DOHH2 (cell line): ENCODE measurements around the gene TNFSF4.

Source experiments
- H3F3A ChIP-seq: fragments of 200-600 bp; sonication (generic), shearing (Covaris generic); 2 replicates; pipeline ENCODE4 v1.6.0; 2016; ENCODE audit warnings: antibody characterized with exemption, mild to moderate bottlenecking; ENCODE audit not compliant: control insufficient read depth, insufficient read depth
- H3K27ac ChIP-seq: fragments of 200-600 bp; sonication (generic); 2 replicates; pipeline ENCODE4 v1.5.1; 2014; ENCODE audit warnings: low read depth, mild to moderate bottlenecking, low read length, moderate library complexity
- H3K27me3 ChIP-seq: fragments of 200-600 bp; sonication (generic); 2 replicates; pipeline ENCODE4 v1.6.1; 2014; ENCODE audit warnings: mild to moderate bottlenecking, low read length, mixed read lengths; ENCODE audit not compliant: control insufficient read depth
- H3K36me3 ChIP-seq: fragments of 200-600 bp; sonication (generic); 2 replicates; pipeline ENCODE4 v1.6.1; 2014; ENCODE audit warnings: mild to moderate bottlenecking, low read length, moderate library complexity, mixed read lengths; ENCODE audit not compliant: control insufficient read depth
- H3K4me1 ChIP-seq: fragments of 200-600 bp; sonication (generic); 2 replicates; pipeline ENCODE4 v1.6.1; 2014; ENCODE audit warnings: mild to moderate bottlenecking, low read length, mixed read lengths; ENCODE audit not compliant: control insufficient read depth
- H3K4me2 ChIP-seq: fragments of 200-600 bp; sonication (generic); 2 replicates; pipeline ENCODE4 v1.6.0; 2014; ENCODE audit warnings: mild to moderate bottlenecking, low read length, moderate library complexity
- H3K4me3 ChIP-seq: fragments of 200-600 bp; sonication (generic); 2 replicates; pipeline ENCODE4 v1.5.1; 2014; ENCODE audit warnings: mild to moderate bottlenecking, low read length, mixed read lengths
- H3K79me2 ChIP-seq: fragments of 200-600 bp; sonication (generic); 2 replicates; pipeline ENCODE4 v1.6.1; 2014; ENCODE audit warnings: mild to moderate bottlenecking, low read length, mixed read lengths; ENCODE audit not compliant: control insufficient read depth
- H3K9me2 ChIP-seq: fragments of 200-600 bp; sonication (generic); replicated peaks from 2 replicates; pipeline ENCODE4 v1.6.1; 2014; ENCODE audit warnings: mild to moderate bottlenecking, low read length, mixed read lengths; ENCODE audit not compliant: control insufficient read depth
- H3K9me3 ChIP-seq: fragments of 200-600 bp; sonication (generic); 2 replicates; pipeline ENCODE4 v1.6.1; 2014; ENCODE audit warnings: antibody characterized with exemption, low read length, mixed read lengths; ENCODE audit not compliant: control insufficient read depth, insufficient read depth
- H4K20me1 ChIP-seq: fragments of 200-600 bp; sonication (generic); 2 replicates; pipeline ENCODE4 v1.6.0; 2014; ENCODE audit warnings: low read depth, mild to moderate bottlenecking, antibody characterized with exemption, low read length, moderate library complexity; ENCODE audit not compliant: control insufficient read depth, insufficient read depth
- CTCF ChIP-seq: fragments of 200-600 bp; sonication (generic); IDR thresholded peaks from one replicate; pipeline ENCODE4 v1.5.1; 2014; ENCODE audit warnings: antibody characterized with exemption, mild to moderate bottlenecking, low read depth, low read length; ENCODE audit not compliant: poor library complexity, severe bottlenecking
- EZH2phosphoT487 ChIP-seq: fragments of 200-600 bp; sonication (generic); IDR thresholded peaks from 2 replicates; pipeline ENCODE4 v1.6.1; 2017; ENCODE audit warnings: borderline replicate concordance, mild to moderate bottlenecking, antibody characterized with exemption, low read length, moderate library complexity, mixed read lengths

The TNFSF4 gene

GRCh38 chr1:173243300-173243699 is 36.2 kb upstream of the TNFSF4 start:
- H3K9me3 ChIP-seq = peaks cover 4% of the 10 kb centered on the region; the same call in 1 of the 2 replicates
- peaks cover 5% of the 10 kb centered on the region; the same call in 1 of the 2 replicates for H3K4me1 ChIP-seq
- H3K4me3 ChIP-seq = no peak overlapping the region
- no peaks in the 10 kb centered on the region for H3K79me2 ChIP-seq
- TF ChIP-seq CTCF (no peak), EZH2phosphoT487 (no peak)
- no peaks in the 10 kb centered on the region for H4K20me1 ChIP-seq
- H3K27ac ChIP-seq = no peak overlapping the region
- no peaks in the 10 kb centered on the region for H3K9me2 ChIP-seq
- no peaks in the 10 kb centered on the region for H3K36me3 ChIP-seq
- H3K4me2 ChIP-seq = no peak overlapping the region
- no peaks in the 10 kb centered on the region for H3F3A ChIP-seq
- no peaks in the 10 kb centered on the region for H3K27me3 ChIP-seq

- no peaks in the 10 kb centered on the region for H3K9me2 ChIP-seq
- H3K4me2 ChIP-seq = no peak overlapping the region
- H3K36me3 ChIP-seq = no peaks in the 10 kb centered on the region
- H3K79me2 ChIP-seq = no peaks in the 10 kb centered on the region
- peaks cover 7% of the 10 kb centered on the region; the same call in 1 of the 2 replicates for H3K9me3 ChIP-seq
- no peak overlapping the region for H3K27ac ChIP-seq
- peaks cover 11% of the 10 kb centered on the region for H3K4me1 ChIP-seq
- no peaks in the 10 kb centered on the region for H4K20me1 ChIP-seq
- no peak overlapping the region for H3K4me3 ChIP-seq
- no peaks in the 10 kb centered on the region for H3F3A ChIP-seq
- TF ChIP-seq EZH2phosphoT487 (no peak), CTCF (no peak)
- no peaks in the 10 kb centered on the region for H3K27me3 ChIP-seq
Observed at GRCh38 chr1:173241528-173242347, 34.6 kb upstream of the TNFSF4 start.

GRCh38 chr1:173240609-173241008 is 33.5 kb upstream of the TNFSF4 start:
- no peaks in the 10 kb centered on the region for H3F3A ChIP-seq
- H3K4me3 ChIP-seq = no peak overlapping the region
- H3K9me2 ChIP-seq = no peaks in the 10 kb centered on the region
- TF ChIP-seq EZH2phosphoT487 (no peak), CTCF (no peak)
- H3K27me3 ChIP-seq = no peaks in the 10 kb centered on the region
- H4K20me1 ChIP-seq = no peaks in the 10 kb centered on the region
- H3K9me3 ChIP-seq = peaks cover 7% of the 10 kb centered on the region; the same call in 1 of the 2 replicates
- no peak overlapping the region for H3K27ac ChIP-seq
- no peak overlapping the region for H3K4me2 ChIP-seq
- H3K79me2 ChIP-seq = no peaks in the 10 kb centered on the region
- H3K36me3 ChIP-seq = no peaks in the 10 kb centered on the region
- H3K4me1 ChIP-seq = peaks cover 11% of the 10 kb centered on the region
